Astrocyte (in vitro differentiated cells and primary cell): Measurements from ENCODE around the gene TICAM2.

Source experiments
- CTCF ChIP-seq: IDR thresholded peaks from 2 replicates; pipeline ENCODE4 v1.5.1; 2011; ENCODE audit warnings: low read depth, mild to moderate bottlenecking, inconsistent platforms, low read length, moderate library complexity; ENCODE audit not compliant: insufficient read depth
- EZH2 ChIP-seq: IDR thresholded peaks from 2 replicates; pipeline ENCODE4 v1.6.1; 2012; ENCODE audit warnings: mild to moderate bottlenecking, low read length, inconsistent platforms; ENCODE audit not compliant: insufficient read depth

- TF ChIP-seq CTCF (no peak), EZH2 (no peak)
These were observed 25.1 kb upstream of the TICAM2 start for GRCh38 chr5:115627295-115627865.
